Daoy (cell line): ENCODE measurements around the gene CNN2. TPM values are rescaled to one million over a fixed set of nuclear protein-coding genes. Genes with fewer than 3 reads are reported as not detected.

Experiments used
- DNase-seq: peaks from one replicate; pipeline ENCODE4 v3.0.0-alpha.2; 2015; ENCODE audit warnings: low read depth
- total RNA-seq: library from RNA; depleted of rRNA; stranded (reverse); fragments of >200 nt; shearing (Covaris generic); gene quantifications from 2 replicates; pipeline ENCODE4 v1.2.3, GENCODE V29; 2014

CNN2 gene
- total RNA-seq, 1 experiment from 2014 or later: 166 TPM

DNA sequence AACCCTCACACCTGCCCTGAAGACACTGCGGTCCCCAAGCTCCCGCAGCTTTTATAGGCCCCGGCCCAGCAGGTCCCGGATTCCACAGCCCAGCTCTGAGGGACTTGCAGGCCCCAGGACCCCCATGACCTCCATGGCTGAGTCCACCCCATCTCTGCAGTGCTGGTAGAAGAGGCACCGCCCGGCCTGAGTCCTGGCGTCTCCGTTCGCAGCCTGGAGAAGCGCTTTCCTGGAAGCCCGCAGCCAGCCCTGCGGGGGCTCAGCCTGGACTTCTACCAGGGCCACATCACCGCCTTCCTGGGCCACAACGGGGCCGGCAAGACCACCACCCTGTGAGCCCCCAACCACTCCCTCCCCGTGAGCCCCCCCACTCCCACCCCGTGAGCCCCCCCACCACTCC, 22.7 kb downstream of the CNN2 start:
- DNase-seq: no peak

GRCh38 chr19:1049800-1050199, 23.4 kb downstream of the CNN2 start:
- DNase-seq: no peak

- no peak for DNase-seq
Measured at GRCh38 chr19:1050989-1051788, 24.8 kb downstream of the CNN2 start.

GRCh38 chr19:1051791-1052190, 25.4 kb downstream of the CNN2 start:
- DNase-seq: no peak

GRCh38 chr19:1052349-1052975, 26.1 kb downstream of the CNN2 start:
- no peak for DNase-seq

DNA sequence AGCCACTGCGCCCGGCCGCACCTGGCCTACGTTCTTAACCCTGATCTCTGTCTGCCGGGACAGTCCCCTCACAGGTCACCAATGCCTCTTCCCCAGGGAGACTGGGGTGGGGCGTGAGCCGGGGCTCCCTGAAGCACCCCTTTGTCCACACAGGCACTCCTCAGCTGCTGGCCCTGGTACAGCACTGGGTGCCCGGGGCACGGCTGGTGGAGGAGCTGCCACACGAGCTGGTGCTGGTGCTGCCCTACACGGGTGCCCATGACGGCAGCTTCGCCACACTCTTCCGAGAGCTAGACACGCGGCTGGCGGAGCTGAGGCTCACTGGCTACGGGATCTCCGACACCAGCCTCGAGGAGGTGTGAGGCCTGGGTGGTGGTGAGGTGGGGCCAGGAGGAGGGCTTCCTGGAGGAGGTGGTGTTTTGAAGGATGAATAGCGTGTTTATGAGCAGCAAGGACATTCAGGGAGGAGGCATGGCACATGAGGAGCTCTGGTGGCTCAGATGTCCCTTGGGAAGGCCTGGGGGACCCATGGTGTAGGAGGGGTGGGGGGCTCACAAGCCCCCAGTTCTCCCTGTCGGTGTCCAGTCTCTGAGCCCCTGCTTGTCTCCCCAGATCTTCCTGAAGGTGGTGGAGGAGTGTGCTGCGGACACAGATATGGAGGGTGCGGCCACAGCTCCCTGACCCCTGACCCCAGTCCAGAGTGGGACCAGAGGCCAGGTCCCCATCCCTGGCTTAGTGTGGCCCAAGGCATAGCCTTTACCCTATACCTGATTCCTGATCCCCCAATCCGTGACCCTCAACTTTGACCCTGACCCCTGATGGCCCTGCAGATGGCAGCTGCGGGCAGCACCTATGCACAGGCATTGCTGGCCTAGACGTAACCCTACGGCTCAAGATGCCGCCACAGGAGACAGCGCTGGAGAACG, 27.0 kb downstream of the CNN2 start:
- no peak for DNase-seq

GRCh38 chr19:1054102-1055027, 28.0 kb downstream of the CNN2 start:
- no peak for DNase-seq

DNA sequence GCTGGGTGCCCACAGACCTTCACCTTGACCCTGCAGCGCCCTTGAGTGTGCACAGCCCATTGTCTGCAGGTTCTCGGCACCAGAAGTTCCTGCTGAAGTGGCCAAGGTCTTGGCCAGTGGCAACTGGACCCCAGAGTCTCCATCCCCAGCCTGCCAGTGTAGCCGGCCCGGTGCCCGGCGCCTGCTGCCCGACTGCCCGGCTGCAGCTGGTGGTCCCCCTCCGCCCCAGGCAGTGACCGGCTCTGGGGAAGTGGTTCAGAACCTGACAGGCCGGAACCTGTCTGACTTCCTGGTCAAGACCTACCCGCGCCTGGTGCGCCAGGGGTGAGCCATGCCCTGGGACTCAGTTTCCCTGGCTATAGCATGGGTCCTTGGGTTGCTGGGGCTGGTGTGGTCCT, 28.6 kb downstream of the CNN2 start:
- no peak for DNase-seq

GRCh38 chr19:1055886-1056620, 29.6 kb downstream of the CNN2 start:
- no peak for DNase-seq

DNA sequence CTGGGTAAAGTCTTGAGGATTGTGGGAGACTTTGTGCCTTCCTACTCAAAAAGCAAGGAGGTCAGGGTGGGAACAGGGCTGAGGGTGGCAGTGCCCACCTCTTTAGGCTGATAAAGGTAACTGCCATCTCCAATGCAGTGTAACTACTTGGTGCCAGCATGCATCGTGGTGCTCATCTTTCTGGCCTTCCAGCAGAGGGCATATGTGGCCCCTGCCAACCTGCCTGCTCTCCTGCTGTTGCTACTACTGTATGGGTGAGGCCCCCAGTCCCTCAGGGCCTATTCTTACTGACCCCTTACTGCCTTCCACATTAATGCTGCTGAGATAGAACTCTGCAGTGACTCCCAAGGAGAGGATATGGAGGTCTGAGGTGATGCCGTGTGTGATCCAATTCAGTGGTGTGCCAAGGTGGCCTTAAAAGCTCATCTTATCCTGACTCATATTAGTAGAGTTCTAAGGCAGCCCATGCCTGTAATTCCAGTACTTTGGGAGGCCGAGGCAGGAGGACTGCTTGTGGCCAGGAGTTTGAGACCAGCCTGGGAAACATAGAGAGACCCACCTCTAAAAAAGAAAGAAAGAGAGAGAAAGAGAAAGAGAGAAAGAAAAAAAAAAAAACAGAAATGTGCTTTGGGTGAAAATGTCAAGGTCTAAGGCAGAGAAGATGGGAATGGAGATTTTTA, 30.9 kb downstream of the CNN2 start:
- DNase-seq: no peak

GRCh38 chr19:1058112-1058511, 31.7 kb downstream of the CNN2 start:
- no peak for DNase-seq

- no peak for DNase-seq
Measured at GRCh38 chr19:1060689-1061088, 34.3 kb downstream of the CNN2 start.

GRCh38 chr19:1061987-1062386, 35.6 kb downstream of the CNN2 start:
- no peak for DNase-seq

GRCh38 chr19:1062387-1063029, 36.1 kb downstream of the CNN2 start:
- DNase-seq: no peak

DNA sequence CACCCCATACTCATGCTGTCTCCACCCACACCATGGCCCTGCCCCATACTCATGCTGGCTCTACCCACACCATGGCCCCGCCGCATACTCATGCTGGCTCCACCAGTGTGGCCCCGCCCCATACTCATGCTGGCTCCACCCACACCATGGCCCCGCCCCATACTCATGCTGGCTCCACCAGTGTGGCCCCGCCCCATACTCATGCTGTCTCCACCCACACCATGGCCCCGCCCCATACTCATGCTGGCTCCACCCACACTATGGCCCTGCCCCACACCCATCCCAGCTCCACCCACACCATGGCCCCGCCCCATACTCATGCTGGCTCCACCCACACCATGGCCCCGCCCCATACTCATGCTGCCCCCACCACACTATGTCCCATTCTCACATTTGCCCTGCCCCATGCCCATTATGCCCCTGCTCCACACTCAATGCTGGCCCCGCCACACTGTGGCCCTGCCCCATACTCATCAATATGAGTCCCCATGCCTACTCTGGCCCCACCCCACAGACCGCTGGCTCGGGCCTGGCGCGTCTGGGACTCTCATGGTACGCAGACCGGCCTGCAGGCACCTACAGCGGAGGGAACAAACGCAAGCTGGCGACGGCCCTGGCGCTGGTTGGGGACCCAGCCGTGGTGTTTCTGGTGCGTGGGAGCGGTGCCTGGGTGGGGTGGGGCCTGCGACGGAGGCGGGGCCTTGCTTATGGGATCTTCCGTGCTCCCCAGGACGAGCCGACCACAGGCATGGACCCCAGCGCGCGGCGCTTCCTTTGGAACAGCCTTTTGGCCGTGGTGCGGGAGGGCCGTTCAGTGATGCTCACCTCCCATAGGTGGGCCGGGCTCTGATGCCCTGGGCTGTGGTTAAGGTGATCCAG, 36.9 kb downstream of the CNN2 start:
- DNase-seq: no peak

GRCh38 chr19:1063909-1064660, 37.7 kb downstream of the CNN2 start:
- DNase-seq: no peak
